Heart right ventricle (tissue), 16 donors: ENCODE measurements around the gene CCDC112. TPM values are rescaled to one million over a fixed set of nuclear protein-coding genes. Genes with fewer than 3 reads are reported as not detected.

Experiments
- ATAC-seq, 8 donors: fragments of 200-7000 bp; cut with Tn5 transposase; one replicate each; pipeline ENCODE4 v1.9.1; 2020; ENCODE audit warnings: mild to moderate bottlenecking in 8 of 8, moderate library complexity in 8 of 8, moderate number of reproducible peaks in 1 of 8
- DNase-seq, 2 donors: peaks; one replicate each; pipeline ENCODE4 v3.0.0-alpha.2; 2020
- H3K27ac ChIP-seq, 10 donors: fragments of 200-600 bp; sonication (generic) in 2 of 10; one replicate each; pipeline versions ENCODE4 v1.5.0 to v1.8.0; 2020 to 2022; ENCODE audit warnings: mild to moderate bottlenecking in 3 of 10
- H3K27me3 ChIP-seq, 7 donors: fragments of 200-600 bp; one replicate each; pipeline ENCODE4 v1.8.0; 2021 to 2022; ENCODE audit warnings: mild to moderate bottlenecking in 2 of 7
- H3K36me3 ChIP-seq, 9 donors: fragments of 200-600 bp; sonication (generic) in 1 of 9; one replicate each; pipeline versions ENCODE4 v1.5.0 to v1.8.0; 2020 to 2022; ENCODE audit warnings: mild to moderate bottlenecking in 2 of 9
- H3K4me1 ChIP-seq, 9 donors: fragments of 200-600 bp; sonication (generic) in 1 of 9; one replicate each; pipeline versions ENCODE4 v1.5.0 to v1.8.0; 2020 to 2022; ENCODE audit warnings: mild to moderate bottlenecking in 4 of 9
- H3K4me3 ChIP-seq, 10 donors: fragments of 200-600 bp; sonication (generic) in 2 of 10; one replicate each; pipeline versions ENCODE4 v1.5.0 to v1.8.0; 2020 to 2022; ENCODE audit warnings: mild to moderate bottlenecking in 7 of 10, moderate library complexity in 2 of 10
- H3K9me3 ChIP-seq, 11 donors: fragments of 200-600 bp in 10 of 11; sonication (generic) in 2 of 11; one replicate each; pipeline versions ENCODE4 v1.5.0 to v1.8.0; 2013 to 2022; ENCODE audit warnings: mild to moderate bottlenecking in 2 of 11, control low read depth in 1 of 11, moderate library complexity in 1 of 11
- WGBS, 2 donors: extraction: QIAGEN DNeasy Blood & Tissue Kit; methylation state at CpG; one replicate each; pipeline ENCODE4 v1.1.7; 2013; ENCODE audit warnings: inconsistent platforms in 1 of 2; 5-methylcytosine and 5-hydroxymethylcytosine counted together
- intact Hi-C, 10 donors: fragments of 100-400 bp; cut with DNase I; formaldehyde crosslinking; loops; one replicate each; pipeline versions ENCODE4 v1.11.1 to v1.14.2; 2022
- polyA plus RNA-seq, 2 donors: library from polyadenylated mRNA; stranded (reverse); fragments of 200-250 nt; gene quantifications; one replicate each; pipeline ENCODE4 v1.2.3, GENCODE V29; 2013
- total RNA-seq, 10 donors: library from RNA; stranded (reverse); fragmentation: NEBNext Ultra II Directional in 3 of 10; extraction: Animal tissue kit (Norgen Biotek cat#: 25700) in 3 of 10; gene quantifications; one replicate each; pipeline versions ENCODE4 v1.2.1 to v1.2.4, GENCODE V29; 2021 to 2023
- TF ChIP-seq, protein P1 (sequence below), 9 donors: fragments of 200-600 bp; sonication (generic) in 2 of 9; IDR thresholded peaks; one replicate each; pipeline versions ENCODE4 v1.5.0 to v1.8.0; 2021 to 2022; ENCODE audit warnings: antibody characterized with exemption in 9 of 9, mild to moderate bottlenecking in 5 of 9, moderate library complexity in 1 of 9
- donor health status: Arrhythmogenic right ventricular cardiomyopathy.
- donor health status: ischemic (EF 13 %, LVEDD 7.1; RV severe dilation, severe dysfunction).
- donor health status: healthy with polysubstance abuse.
- donor health status: DM: no; HTN: yes; CAD: no.
- donor health status: DM: no; HTN: no; CAD: no.
- donor health status: ischemic (EF 25% LVEDD 6.9; RV normal size, moderate dysfunction).
- donor health status: ischemic (EF 25% LVEDD 5.7; RV mildly dilated, moderate dysfunction).
- donor health status: healthy.
- donor health status: DM: yes; HTN: yes; CAD: no.
- donor health status: Ischemic cardiomyopathy.
- donor health status: ischemic (EF 35%, LVEDD 5.7; RV mildly dilated, moderate dysfunction).
- donor health status: nonischemic (EF 11% LVEDD 7.7; RV severe dilation, severe dysfunction).
- donor health status: DM: yes; HTN: yes; CAD: no.
- donor health status: PGD.
- donor health status: ischemic (EF 29% LVEDD 5.4; RV normal size, mild dysfunction).
- donor health status: nonischemic (EF 23%, LVEDD 6.1; RV moderate dilation, normal function).

Gene CCDC112
- total and polyA plus RNA-seq, 12 donors: 3.0 to 10.8 (median 4.8) TPM

DNA sequence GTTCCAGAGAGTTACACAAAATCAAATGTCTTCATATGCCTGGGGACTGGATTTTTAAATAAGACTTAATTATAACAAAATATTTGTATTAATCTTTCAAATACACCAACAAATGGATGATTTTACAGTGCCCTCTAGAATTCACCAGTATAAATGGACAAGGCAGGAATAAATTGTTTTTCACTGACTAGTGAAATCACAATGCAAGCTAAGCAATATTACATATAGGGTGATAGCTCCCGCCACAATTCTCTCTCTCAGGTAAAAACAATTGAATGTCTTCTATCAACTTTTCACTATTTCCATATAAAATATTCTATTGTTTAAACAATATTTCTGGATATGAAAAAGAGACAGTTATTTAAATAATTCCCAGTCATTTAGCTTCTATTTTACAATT, 8.0 kb upstream of the CCDC112 start:
- no peak for ATAC-seq
- intact Hi-C loops: loop anchor here in 4 of 10 donors (10.0 kb wide), 3 partner anchors 520 to 760 kb away; no protein-coding TSS in a partner anchor
- no peak overlapping the region for H3K4me3 ChIP-seq
- H3K9me3 ChIP-seq: no peaks in the 10 kb centered on the region
- H3K27ac ChIP-seq: no peak overlapping the region
- 98 to 100% methylated on average over 1 of the region's 1 CpG for WGBS, 2 donors
- TF ChIP-seq, protein P1, sequence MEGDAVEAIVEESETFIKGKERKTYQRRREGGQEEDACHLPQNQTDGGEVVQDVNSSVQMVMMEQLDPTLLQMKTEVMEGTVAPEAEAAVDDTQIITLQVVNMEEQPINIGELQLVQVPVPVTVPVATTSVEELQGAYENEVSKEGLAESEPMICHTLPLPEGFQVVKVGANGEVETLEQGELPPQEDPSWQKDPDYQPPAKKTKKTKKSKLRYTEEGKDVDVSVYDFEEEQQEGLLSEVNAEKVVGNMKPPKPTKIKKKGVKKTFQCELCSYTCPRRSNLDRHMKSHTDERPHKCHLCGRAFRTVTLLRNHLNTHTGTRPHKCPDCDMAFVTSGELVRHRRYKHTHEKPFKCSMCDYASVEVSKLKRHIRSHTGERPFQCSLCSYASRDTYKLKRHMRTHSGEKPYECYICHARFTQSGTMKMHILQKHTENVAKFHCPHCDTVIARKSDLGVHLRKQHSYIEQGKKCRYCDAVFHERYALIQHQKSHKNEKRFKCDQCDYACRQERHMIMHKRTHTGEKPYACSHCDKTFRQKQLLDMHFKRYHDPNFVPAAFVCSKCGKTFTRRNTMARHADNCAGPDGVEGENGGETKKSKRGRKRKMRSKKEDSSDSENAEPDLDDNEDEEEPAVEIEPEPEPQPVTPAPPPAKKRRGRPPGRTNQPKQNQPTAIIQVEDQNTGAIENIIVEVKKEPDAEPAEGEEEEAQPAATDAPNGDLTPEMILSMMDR (IDR thresholded peaks at IDR 0.05): no peak
- no peak for DNase-seq
- H3K4me1 ChIP-seq: no peaks in the 10 kb centered on the region
- peaks cover 0 to 12% (median 0%) of the 10 kb centered on the region in 7 donors for H3K27me3 ChIP-seq
- H3K36me3 ChIP-seq: no peaks in the 10 kb centered on the region

DNA sequence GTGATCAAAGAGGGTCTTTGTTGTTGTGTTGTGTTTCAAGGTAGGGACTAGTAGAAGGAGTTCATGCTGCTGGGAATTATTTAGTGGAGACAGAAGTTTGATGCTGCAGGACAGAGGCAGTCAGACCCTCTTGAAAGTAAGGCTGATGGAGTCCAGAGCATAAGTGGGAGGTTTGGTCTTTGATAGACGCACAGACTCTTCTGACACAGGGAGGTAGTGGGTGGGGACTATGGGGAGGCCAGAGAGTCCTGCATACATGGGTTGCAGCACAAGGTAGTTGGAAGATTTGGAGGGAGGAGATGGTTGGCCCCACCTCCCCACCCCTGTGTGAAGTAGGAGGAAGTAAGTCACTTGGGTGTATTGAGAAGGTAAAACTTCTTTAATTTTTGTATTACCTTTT, 2.4 kb upstream of the CCDC112 start:
- H3K27me3 ChIP-seq: no peaks in the 10 kb centered on the region
- whole genome bisulfite sequencing, 2 donors: 36 to 50% methylated on average over 1 of the region's 1 CpG
- intact Hi-C loops: no loop called here
- ATAC-seq: no peak
- TF ChIP-seq, protein P1 (IDR thresholded peaks at IDR 0.05): no peak
- no peak for DNase-seq
- no peak overlapping the region for H3K27ac ChIP-seq
- H3K4me3 ChIP-seq: no peak overlapping the region
- H3K36me3 ChIP-seq: no peaks in the 10 kb centered on the region
- no peaks in the 10 kb centered on the region for H3K9me3 ChIP-seq
- H3K4me1 ChIP-seq: peaks cover 0 to 18% (median 8%) of the 10 kb centered on the region in 9 donors

DNA sequence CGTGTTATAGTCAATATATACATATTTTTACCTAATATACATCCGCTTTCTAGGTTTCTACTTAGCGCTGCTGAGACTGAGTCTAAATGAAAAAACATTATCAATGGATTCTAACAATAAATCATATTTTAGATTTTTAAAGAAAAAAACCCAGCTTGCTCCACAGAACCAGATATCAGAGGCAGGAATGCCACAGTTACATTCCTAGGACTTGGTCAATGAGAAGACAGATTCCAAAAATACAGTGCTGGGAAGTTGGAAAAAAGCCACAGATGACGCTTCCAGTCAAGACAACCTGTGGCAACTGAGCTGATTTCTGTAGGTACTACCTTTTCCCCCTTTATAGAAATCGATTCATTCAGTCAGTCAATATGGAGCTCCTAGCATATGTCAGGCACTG, 577 bp upstream of the CCDC112 start:
- Histone ChIP-seq H3K27me3 (no peaks in the 10 kb centered on the region), H3K4me3 (peak overlapping the region in 9 of 10 donors; percentile 84 to 98 (median 95)), H3K4me1 (peaks cover 0 to 18% (median 8%) of the 10 kb centered on the region in 9 donors), H3K36me3 (no peaks in the 10 kb centered on the region), H3K27ac (no peak overlapping the region), H3K9me3 (peaks cover 0 to 11% (median 3%) of the 10 kb centered on the region in 11 donors)
- TF ChIP-seq, protein P1 (IDR thresholded peaks at IDR 0.05): no peak
- DNase-seq (no peak), ATAC-seq (no peak)
- intact Hi-C loops: no loop called here
- WGBS, 2 donors: 49 to 56% methylated on average over 5 of the region's 5 CpGs

DNA sequence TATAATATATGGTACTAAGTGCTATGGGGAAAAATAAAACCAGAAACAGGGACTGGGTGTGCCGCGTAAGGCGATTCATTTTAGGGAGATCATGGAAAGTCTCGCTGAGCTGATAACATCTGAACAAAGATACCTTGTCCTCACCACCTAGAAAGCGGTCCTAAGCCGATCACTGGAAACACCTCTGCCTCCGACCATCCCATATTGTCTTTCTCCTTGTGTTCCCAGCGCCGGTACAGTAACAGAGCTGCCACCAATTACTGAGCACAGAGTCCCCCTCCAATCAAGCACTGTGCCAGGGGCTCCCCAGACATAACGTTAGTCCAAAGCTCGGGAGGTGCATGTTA, 704 bp downstream of the CCDC112 start:
- ATAC-seq: peak; percentile 22 to 62 (median 50)
- H3K4me1 ChIP-seq: peaks cover 0 to 18% (median 8%) of the 10 kb centered on the region in 9 donors
- DNase-seq: no peak
- WGBS, 2 donors: 10 to 14% methylated on average over 11 of the region's 11 CpGs
- peak overlapping the region; percentile 84 to 98 (median 94) for H3K4me3 ChIP-seq
- H3K9me3 ChIP-seq: peaks cover 0 to 17% (median 3%) of the 10 kb centered on the region in 11 donors
- TF ChIP-seq, protein P1 (IDR thresholded peaks at IDR 0.05): no peak
- intact Hi-C loops: no loop called here
- no peaks in the 10 kb centered on the region for H3K27me3 ChIP-seq
- peak overlapping the region in 6 of 10 donors; percentile 64 to 86 (median 76) for H3K27ac ChIP-seq
- H3K36me3 ChIP-seq: no peaks in the 10 kb centered on the region
